Activated CD8-positive, alpha-beta memory T cell treated with anti-CD3 and anti-CD28 coated beads for 24 hours (primary cell): ENCODE measurements around the gene METTL16.
A peak's percentile ranks its signal among the peaks of the same experiment; 100 is the strongest.
"Not testable (repeated sequence)": the region's sequence is repeated elsewhere in the genome, so short reads cannot be mapped to it uniquely, and the experiment has no call there.

ENCODE experiments used
- DNase-seq: peaks from one replicate; pipeline ENCODE4 v3.0.0-alpha.2; 2020

METTL16 gene

DNA sequence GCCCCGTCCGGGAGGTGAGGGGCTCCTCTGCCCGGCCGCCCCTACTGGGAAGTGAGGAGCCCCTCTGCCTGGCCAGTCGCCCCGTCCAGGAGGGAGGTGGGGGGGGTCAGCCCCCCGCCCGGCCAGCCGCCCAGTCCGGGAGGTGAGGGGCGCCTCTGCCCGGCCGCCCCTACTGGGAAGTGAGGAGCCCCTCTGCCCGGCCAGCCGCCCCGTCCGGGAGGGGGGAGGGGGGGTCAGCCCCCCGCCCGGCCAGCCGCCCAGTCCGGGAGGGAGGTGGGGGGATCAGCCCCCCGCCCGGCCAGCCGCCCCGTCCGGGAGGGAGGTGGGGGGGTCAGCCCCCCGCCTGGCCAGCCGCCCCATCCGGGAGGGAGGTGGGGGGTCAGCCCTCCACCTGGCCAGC lies 64.2 kb downstream of the METTL16 start:
- not testable (repeated sequence) for DNase-seq

GRCh38 chr17:2445638-2446037 lies 66.0 kb downstream of the METTL16 start:
- no peak for DNase-seq

DNA sequence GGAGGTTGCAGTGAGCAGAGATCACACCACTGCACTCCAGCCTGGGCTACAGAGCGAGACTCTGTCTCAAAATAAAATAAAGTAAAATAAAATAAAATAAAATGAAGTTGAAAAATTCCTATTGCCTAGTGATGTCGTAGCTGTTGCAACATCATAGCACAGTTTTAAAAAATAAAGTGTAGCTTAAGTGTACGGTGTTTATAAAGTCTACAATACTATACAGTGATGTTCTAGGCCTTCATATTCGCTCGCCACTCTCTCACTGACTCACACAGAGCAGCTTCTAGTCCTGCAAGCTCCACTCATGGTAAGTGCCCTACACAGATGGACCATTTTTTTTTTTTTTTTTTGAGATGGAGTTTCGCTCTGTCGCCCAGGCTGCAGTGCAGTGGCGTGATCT lies 67.3 kb downstream of the METTL16 start:
- no peak for DNase-seq

- no peak for DNase-seq
Observed at GRCh38 chr17:2442166-2442565, 69.5 kb downstream of the METTL16 start.

DNA sequence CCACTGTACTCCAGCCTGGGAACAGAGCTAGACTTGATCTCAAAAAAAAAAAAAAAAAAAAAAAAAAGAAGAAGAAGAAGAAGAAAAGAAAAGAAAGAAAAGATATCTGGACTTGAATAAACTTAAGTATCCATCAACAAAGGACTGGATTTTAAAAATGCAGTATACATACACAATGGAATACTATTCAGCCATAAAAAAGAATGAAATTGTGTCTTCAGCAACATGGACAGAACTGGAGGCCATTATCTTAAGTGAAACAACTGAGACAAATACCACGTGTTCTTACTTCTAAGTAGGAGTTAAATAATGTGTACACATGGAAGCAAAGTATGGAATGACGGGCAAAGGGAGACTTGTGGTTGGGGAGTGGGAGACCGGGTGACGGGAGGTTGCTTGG lies 70.8 kb downstream of the METTL16 start:
- no peak for DNase-seq

- DNase-seq = not testable (repeated sequence)
Observed at GRCh38 chr17:2439997-2440396, 71.7 kb downstream of the METTL16 start.

GRCh38 chr17:2438823-2439222 lies 72.9 kb downstream of the METTL16 start:
- no peak for DNase-seq

DNA sequence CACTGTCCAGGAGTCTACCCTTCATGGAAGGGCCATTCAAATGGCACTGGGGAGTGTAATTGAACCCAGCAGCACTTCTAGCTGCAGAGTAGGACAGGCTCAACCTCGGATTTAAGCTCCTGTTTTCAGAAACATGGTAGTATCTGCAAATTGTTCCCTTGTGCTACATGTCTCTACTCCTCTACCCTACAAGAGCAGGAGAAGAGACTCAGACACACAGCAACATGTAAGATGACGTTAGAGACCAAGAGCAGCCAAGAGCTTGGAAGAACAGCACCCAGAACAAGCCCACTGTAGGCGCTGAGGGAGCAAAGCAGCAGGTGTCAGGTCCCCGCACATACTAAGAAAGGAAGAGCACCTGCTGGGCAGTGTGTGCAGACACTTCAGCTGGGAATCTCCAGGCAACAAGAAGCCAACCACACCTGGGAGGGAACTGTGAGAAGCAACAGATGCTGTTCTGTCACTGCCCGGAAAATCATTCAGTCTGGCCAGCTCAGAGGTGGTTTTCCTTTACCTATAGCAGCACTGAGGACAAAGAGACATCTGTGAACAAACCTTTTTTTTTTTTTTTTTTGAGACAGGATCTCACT lies 75.3 kb downstream of the METTL16 start:
- DNase-seq = no peak

DNA sequence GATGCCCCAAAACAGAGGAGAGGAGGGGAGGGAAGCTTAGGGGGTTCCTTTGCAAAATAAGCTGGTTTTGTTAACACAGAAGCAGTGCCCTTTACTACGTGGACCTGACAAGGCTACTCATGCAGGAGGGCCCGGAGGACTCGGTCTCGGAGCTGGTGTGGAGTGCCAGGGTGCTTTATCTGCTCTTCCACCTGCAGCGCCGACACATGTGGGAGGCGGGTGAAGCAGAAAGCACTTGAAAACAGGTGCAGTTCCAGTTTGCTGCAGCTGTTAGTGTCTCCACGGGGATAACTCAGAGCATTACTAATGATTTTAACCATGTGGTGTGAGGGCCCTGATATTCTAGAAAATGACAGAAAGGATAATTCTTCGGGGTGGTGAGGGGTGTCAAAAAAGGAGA lies 75.8 kb downstream of the METTL16 start:
- no peak for DNase-seq

DNA sequence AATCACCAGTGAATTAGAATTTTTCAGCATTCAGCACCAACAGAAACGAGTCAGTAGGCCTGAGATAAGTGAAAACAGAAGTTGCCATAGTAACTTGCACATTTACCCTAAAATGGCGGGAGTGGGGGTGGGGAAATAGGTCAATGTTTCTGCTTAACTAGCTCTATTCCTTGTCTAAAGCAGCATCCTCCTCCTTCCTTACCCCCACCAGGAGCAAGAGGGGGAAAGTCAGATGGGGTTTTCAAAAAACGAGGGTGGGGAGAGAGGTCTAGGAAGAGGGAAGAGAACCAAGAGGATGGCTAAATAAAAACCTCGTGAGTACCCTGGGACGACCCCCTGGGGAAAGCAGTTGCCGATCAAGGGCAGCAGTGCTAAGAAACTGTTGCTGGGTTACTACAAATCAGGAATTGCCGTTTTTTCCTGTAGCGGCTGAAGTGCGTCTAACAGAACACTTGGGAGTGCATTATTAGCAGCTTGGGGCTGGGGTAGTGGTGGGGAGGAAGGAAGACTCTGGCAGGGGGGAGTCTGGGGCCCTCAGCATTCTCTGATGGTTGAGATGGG lies 76.4 kb downstream of the METTL16 start:
- DNase-seq = no peak

- DNase-seq = no peak
Observed at GRCh38 chr17:2433696-2434095, 78.0 kb downstream of the METTL16 start.

DNA sequence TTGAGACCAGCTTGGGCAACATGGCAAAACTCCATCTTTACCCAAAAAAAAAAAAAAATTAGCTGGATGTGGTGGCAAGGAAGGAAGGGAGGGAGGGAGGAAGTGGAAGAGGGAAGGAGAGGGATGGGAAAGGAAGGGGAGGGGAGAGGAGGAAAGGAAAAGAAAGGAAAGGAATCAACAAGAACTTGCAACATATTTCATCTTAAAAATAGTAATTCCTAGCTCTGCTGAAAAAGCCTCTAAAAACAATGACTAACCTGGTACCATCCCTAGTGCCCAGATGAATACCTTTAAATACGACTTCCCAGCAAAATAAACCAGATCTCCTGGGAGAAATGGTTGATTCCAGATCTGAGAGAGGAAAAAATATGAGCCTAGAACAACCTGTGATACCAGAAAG lies 83.8 kb downstream of the METTL16 start:
- DNase-seq = no peak

- no peak for DNase-seq
Observed at GRCh38 chr17:2427215-2427614, 84.5 kb downstream of the METTL16 start.

DNA sequence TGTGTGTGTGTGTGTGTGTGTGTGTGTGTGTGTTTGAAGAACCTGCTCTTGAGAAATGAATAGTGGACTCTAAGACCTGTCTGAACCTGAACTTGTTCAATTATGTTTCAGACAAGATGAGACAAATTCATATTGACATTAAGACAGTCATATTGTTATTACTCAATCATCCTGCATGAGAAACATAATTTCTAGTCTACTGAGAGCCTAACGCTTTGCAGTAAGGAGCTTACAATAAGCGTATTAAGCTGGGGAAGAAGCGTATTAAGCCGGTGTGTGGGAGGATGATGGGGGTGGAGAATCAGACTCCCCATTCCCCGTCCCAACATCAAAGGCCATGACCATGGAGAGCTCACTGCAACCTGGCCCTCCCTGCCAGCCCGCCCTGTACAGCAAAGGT lies 88.4 kb downstream of the METTL16 start:
- no peak for DNase-seq

GRCh38 chr17:2421315-2422147 lies 90.2 kb downstream of the METTL16 start:
- DNase-seq = no peak

DNA sequence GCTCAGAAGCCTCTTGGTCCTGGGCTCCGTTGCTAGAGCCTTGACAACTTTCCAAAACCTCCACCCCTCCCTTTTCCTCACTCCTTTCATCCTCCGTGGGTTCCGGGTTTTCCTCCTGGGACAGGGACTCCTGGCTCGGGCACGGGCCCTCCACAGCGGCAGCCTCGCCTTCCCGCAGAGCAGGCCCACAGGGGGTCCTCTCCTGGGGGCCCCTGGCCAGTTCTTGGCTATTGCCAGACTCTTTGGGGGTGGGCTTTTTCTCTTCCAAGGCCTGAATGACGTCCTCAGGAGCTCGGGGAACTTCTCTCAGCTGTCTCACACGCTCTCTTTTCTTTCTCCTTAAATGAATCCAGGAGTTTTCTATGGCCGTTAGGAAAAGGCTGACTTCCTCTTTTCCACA lies 91.5 kb downstream of the METTL16 start:
- no peak for DNase-seq

DNA sequence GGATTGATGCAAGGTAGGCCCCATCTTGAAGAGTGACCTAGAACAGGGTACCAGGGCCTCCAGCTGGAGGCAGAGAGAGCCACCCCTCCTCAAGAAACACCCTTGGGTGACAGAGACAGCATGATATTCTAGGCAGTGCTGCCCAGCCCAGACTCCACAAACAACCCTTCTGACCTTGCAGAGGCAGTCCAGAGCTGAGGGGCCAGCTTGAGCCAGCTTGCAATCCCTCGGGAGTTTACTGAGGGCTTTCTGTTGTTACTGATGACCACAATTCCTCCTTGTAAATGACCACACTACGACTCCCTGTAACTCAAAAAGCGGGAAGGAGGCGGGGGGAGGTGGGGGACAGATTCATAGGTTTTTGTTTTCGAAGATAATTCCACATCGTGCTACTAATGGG lies 92.2 kb downstream of the METTL16 start:
- DNase-seq = no peak

DNA sequence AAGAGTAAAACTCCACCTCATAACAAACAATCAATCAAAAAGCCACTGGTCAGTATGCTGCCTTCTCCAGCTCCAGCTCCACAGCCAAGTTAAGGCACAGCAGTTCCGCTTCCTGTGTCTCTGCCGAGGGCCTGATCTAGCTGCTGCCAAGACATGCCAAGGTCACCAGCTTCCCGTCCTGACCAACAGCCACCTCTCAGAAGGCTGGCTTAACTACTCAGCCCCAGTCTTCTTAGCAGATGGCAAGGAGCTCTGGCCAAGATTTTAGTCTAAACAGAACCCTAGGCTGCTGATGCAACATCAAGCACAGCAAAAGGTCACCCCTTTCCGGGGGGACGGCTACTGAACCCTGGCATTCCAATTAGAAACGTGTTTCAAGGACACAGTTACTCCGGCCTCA lies 93.1 kb downstream of the METTL16 start:
- no peak for DNase-seq

GRCh38 chr17:2416010-2416734 lies 95.5 kb downstream of the METTL16 start:
- DNase-seq = peak; percentile 96

DNA sequence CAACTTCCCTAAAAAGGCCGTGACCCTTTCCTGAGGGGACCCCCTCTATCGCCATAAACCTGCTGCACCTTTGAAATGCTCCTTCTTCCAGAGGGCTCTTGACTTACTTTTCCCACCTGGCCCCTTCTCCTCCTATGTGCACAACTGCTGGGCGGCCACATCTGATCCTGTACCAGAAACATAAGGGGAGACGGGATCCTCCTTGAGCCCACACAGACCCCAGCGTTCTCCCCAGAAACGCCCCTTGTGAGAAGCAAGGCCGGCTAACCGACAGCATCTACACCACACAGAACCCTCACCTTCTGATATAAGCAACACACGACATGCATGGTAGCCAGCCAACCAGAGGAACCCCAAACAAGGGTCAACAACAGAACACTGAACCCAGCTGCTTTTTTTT lies 96.6 kb downstream of the METTL16 start:
- no peak for DNase-seq

DNA sequence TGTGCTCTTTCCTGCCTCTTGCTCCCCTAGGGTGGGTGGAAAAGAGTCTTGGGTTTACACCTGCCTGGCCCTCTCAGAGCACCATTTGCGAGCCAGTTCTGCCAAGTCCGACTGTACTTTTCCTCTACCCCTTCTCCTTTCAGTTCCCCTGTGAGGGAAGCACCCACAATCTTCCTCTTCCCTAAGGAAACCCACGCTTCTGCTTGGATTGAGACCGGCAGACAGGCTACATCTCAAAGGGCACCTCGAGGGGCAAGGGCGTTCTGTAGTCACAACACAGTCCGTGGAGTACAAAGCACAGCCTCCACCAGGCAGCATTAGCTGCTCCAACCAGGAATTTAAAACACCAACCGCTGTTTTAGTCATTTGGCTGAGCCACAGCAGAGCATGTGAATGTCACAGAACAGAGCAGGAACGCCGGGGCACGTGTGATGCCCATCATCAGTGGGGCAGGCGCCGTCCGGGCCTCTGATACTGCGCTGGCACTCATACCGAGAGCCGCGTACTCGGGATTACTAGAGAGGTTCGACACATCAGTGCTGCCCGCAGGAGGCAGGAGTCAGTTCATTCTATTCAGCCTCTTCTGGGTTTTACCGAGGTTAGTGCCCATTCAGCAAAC lies 97.1 kb downstream of the METTL16 start:
- DNase-seq = no peak

DNA sequence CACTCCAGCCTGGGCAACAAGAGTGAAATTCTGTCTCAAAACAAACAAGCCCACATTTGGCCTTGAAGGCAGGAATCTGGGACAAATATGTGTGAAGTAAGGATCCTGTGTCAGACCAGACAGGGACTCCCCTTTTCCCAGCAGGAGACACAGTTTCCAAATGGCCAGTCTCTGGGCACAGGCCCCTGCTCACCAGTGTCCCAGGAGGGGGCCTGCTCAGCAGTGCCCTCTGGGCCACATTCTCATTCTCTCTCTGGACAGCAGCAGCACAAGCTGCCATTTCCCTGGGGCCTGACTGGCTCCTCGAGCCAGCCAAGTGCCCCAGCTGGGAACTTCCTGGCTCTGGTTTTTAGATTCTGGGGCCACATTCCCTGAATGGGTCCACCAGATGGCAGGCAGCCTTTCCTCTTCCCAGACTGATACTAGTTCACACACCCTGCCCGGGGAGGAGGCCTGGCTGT lies 99.1 kb downstream of the METTL16 start:
- DNase-seq = no peak

GRCh38 chr17:2410951-2411350 lies 100.7 kb downstream of the METTL16 start:
- no peak for DNase-seq
